ENCODE measurements around the gene CHD2. TPM values are rescaled to one million over a fixed set of nuclear protein-coding genes. Genes with fewer than 3 reads are reported as not detected.

CHD2 gene
- total RNA-seq, 1 experiment from 2014 or later, result 63.3 TPM

- no CpG with 5 or more reads among the region's 1 CpG for WGBS (ENCODE audit: extremely low coverage, insufficient read length, low lambda C conversion rate)
- Histone ChIP-seq H2AK5ac (ENCODE audit: insufficient read length, low read length) (no peak overlapping the region), H4K91ac (ENCODE audit: insufficient read length, low read depth, low read length) (no peak overlapping the region), H3K56ac (ENCODE audit: insufficient read length, low read depth, low read length) (no peak overlapping the region), H4K20me1 (ENCODE audit: control insufficient read depth, insufficient read depth, insufficient read length) (no peaks in the 10 kb centered on the region), H2BK5ac (ENCODE audit: insufficient read length, low read length) (no peak overlapping the region), H3K79me1 (ENCODE audit: insufficient read depth, low read depth, low read length, poor library complexity, severe bottlenecking) (peaks cover 3% of the 10 kb centered on the region), H3K9ac (ENCODE audit: extremely low read depth, insufficient read length, low read length) (no peak overlapping the region), H3K23me2 (ENCODE audit: insufficient read length, low read depth, low read length, poor library complexity, severe bottlenecking) (peaks cover 10% of the 10 kb centered on the region), H3K23ac (ENCODE audit: insufficient read length, low read depth, low read length) (no peak overlapping the region), H3K9me3 (ENCODE audit: control insufficient read depth, low read depth, low read length) (no peaks in the 10 kb centered on the region), H4K8ac (replicated peaks; ENCODE audit: insufficient read length, low read depth, low read length) (no peak overlapping the region), H2BK12ac (ENCODE audit: insufficient read length, low read depth, low read length) (no peak overlapping the region), H3K14ac (ENCODE audit: insufficient read depth, low read length) (no peak overlapping the region), H4K5ac (ENCODE audit: insufficient read length, low read depth, low read length) (no peak overlapping the region), H3T11ph (ENCODE audit: low read length) (no peak overlapping the region), H3K79me2 (ENCODE audit: insufficient read depth, low read length) (peaks cover 55% of the 10 kb centered on the region), H2AFZ (ENCODE audit: low read length) (no peak overlapping the region), H3K4ac (ENCODE audit: low read depth, low read length) (no peak overlapping the region), H3K27ac (ENCODE audit: insufficient read length, low read depth, low read length) (no peak overlapping the region), H3K18ac (ENCODE audit: insufficient read length, low read depth, low read length) (no peak overlapping the region), H2BK15ac (ENCODE audit: low read depth, low read length) (no peak overlapping the region), H2BK20ac (ENCODE audit: low read depth, low read length, poor library complexity, severe bottlenecking) (no peak overlapping the region), H3K4me1 (ENCODE audit: insufficient read depth, low read length) (0 out of 2 replicates have a peak, but pooled peaks cover 2% of the 10 kb centered on the region), H3K4me2 (ENCODE audit: insufficient read depth, insufficient read length, low read length) (no peak overlapping the region), H2BK120ac (ENCODE audit: low read depth, low read length, poor library complexity, severe bottlenecking) (no peak overlapping the region), H3K27me3 (ENCODE audit: insufficient read depth, low read length) (no peaks in the 10 kb centered on the region)
- Mint-ChIP-seq H3K27me3 (ENCODE audit: low read depth) (no peaks in the 10 kb centered on the region), H3K4me1 (peaks cover 70 to 71% of the 10 kb centered on the region in 2 experiments), H3K36me3 (ENCODE audit: insufficient read depth in 1 of 3, low read depth in 3 of 3) (peaks cover 26 to 53% (median 40%) of the 10 kb centered on the region in 3 experiments), H3K27ac (0 out of 7 replicates have a peak overlapping the region, but pooled peaks of 1 of the 3 experiments have one; percentile 18), H3K9me3 (no peaks in the 10 kb centered on the region; a peak in 1 of 5 replicates), H3K4me3 (no peak overlapping the region; a peak in 1 of 5 replicates)
- no peak for DNase-seq
- no peak for TF ChIP-seq CTCF (conservative IDR thresholded peaks at IDR 0.05)
Measured at GRCh38 chr15:92906563-92907081, 6.5 kb downstream of the CHD2 start.

Data from H9 (cell line).